Keratinocyte (primary cell): Measurements from ENCODE around the gene ZBTB48. TPM values are rescaled to one million over a fixed set of nuclear protein-coding genes. Genes with fewer than 3 reads are reported as not detected.

Source experiments
- DNase-seq: peaks from one replicate; pipeline ENCODE4 v3.0.0-alpha.2; 2011; ENCODE audit warnings: low read depth, missing footprints, low spot score
- FAIRE-seq: peaks from 2 replicates; lab custom pipeline; 2011; peaks lifted over from hg19 to GRCh38; lab: Jason Lieb, UNC
- H2AFZ ChIP-seq: 2 replicates; pipeline ENCODE4 v1.6.0; 2012; ENCODE audit warnings: low read length, control low read depth, inconsistent platforms; ENCODE audit not compliant: control insufficient read depth
- H3K27ac ChIP-seq: 2 replicates; pipeline ENCODE4 v1.5.1; 2011; ENCODE audit warnings: low read length; ENCODE audit not compliant: control insufficient read depth, insufficient read depth
- H3K27me3 ChIP-seq: 3 replicates; pipeline ENCODE4 v1.6.0; 2011; ENCODE audit warnings: low read length; ENCODE audit not compliant: control insufficient read depth, insufficient read depth; ENCODE audit errors: extremely low read depth
- H3K36me3 ChIP-seq, 2 experiments: 2 replicates in 1 of 2; 3 replicates in 1 of 2; pipeline ENCODE4 v1.5.1; 2011; ENCODE audit warnings: low read length in 2 of 2, mild to moderate bottlenecking in 1 of 2; ENCODE audit not compliant: control insufficient read depth in 2 of 2, insufficient read depth in 2 of 2; ENCODE audit errors: extremely low read depth in 1 of 2
- H3K4me1 ChIP-seq: 3 replicates; pipeline ENCODE4 v1.5.1; 2011; ENCODE audit warnings: low read length; ENCODE audit not compliant: control insufficient read depth, insufficient read depth; ENCODE audit errors: extremely low read depth
- H3K4me2 ChIP-seq: 3 replicates; pipeline ENCODE4 v1.6.0; 2011; ENCODE audit warnings: low read depth, low read length; ENCODE audit not compliant: control insufficient read depth, insufficient read depth; ENCODE audit errors: extremely low read depth
- H3K4me3 ChIP-seq, 3 experiments: fragments of 200-600 bp in 1 of 3; sonication (generic) in 1 of 3; 2 replicates in 2 of 3; 3 replicates in 1 of 3; pipeline ENCODE4 v1.5.1; 2011 to 2016; ENCODE audit warnings: low read length in 3 of 3, mild to moderate bottlenecking in 3 of 3, control low read depth in 2 of 3, inconsistent platforms in 1 of 3, low read depth in 1 of 3, mixed read lengths in 1 of 3, mixed run types in 1 of 3, moderate library complexity in 1 of 3; ENCODE audit not compliant: control insufficient read depth in 2 of 3, insufficient read depth in 2 of 3; ENCODE audit errors: extremely low read depth in 1 of 3
- H3K79me2 ChIP-seq: 2 replicates; pipeline ENCODE4 v1.6.0; 2012; ENCODE audit warnings: low read length; ENCODE audit not compliant: control insufficient read depth, insufficient read depth
- H3K9ac ChIP-seq: 3 replicates; pipeline ENCODE4 v1.6.0; 2011; ENCODE audit warnings: low read length; ENCODE audit not compliant: control insufficient read depth, insufficient read depth; ENCODE audit errors: extremely low read depth
- H3K9me1 ChIP-seq: 3 replicates; pipeline ENCODE4 v1.6.0; 2011; ENCODE audit warnings: low read length; ENCODE audit not compliant: control insufficient read depth, insufficient read depth; ENCODE audit errors: extremely low read depth
- H3K9me3 ChIP-seq: 2 replicates; pipeline ENCODE4 v1.5.1; 2012; ENCODE audit warnings: low read depth, low read length; ENCODE audit not compliant: control insufficient read depth
- H4K20me1 ChIP-seq: 3 replicates; pipeline ENCODE4 v1.6.0; 2011; ENCODE audit warnings: low read length; ENCODE audit not compliant: control insufficient read depth, insufficient read depth; ENCODE audit errors: extremely low read depth
- EZH2 ChIP-seq: IDR thresholded peaks from one replicate; pipeline ENCODE4 v1.6.1; 2012; ENCODE audit warnings: inconsistent platforms, mild to moderate bottlenecking, low read length, moderate library complexity
- dilution Hi-C: fragments of 300-500 bp; cut with MboI; formaldehyde crosslinking; loops from one replicate; pipeline ENCODE4 v1.7.0; 2020; ENCODE audit warnings: low sequenced_read_pairs; ENCODE audit not compliant: extremely low pct_ligation_motif_present
- polyA plus RNA-seq, 5 experiments: library from polyadenylated mRNA; depleted of rRNA in 3 of 5; stranded (reverse) in 3 of 5; stranded (forward) in 1 of 5; unstranded in 1 of 5; fragments of >200 nt; gene quantifications; 1 replicate in 1 of 5; 2 replicates in 3 of 5; 3 replicates in 1 of 5; pipeline versions ENCODE4 v1.2.1 to v1.2.3, GENCODE V29; 2011 to 2012; ENCODE audit warnings: missing spikeins in 2 of 5, low read depth in 1 of 5, low replicate concordance in 1 of 5
- TF ChIP-seq, protein P1 (sequence below), 3 experiments: IDR thresholded peaks in 1 of 3; conservative IDR thresholded peaks in 1 of 3; optimal IDR thresholded peaks in 1 of 3; 2 replicates in 2 of 3; 3 replicates in 1 of 3; pipeline versions ENCODE3 to v1.5.1; 2011; ENCODE audit warnings: low read length in 3 of 3, mild to moderate bottlenecking in 3 of 3, moderate library complexity in 2 of 3, control low read depth in 1 of 3, inconsistent platforms in 1 of 3; ENCODE audit not compliant: insufficient read depth in 2 of 3; ENCODE audit errors: extremely low read depth in 1 of 3

Gene ZBTB48
- polyA plus RNA-seq, 1 donor (not counting 4 experiments of a cell fraction or from before 2014, with no cell fraction given), result 10.9 TPM

DNA sequence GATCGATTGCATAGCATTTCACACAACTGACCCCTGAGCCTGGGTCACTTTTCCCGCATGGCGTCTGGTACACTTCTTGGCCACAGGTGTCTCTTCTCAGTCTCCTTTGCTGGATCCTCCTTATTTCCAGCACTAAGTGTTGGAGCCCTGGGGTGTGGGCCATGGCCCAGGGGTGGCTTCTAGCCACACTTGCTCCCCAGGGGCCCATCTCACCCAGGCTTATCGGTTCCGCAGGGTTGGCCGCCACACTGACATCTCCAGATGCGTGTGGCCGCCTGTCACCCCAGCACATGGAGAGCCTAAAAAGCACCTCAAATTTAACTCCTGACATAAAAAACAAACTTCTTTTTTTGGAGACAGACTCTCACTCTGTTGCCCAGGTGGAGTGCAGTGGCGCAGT is 47.2 kb downstream of the ZBTB48 start:
- Histone ChIP-seq H3K4me3 (no peak overlapping the region), H3K9me1 (no peaks in the 10 kb centered on the region), H3K4me2 (no peak overlapping the region), H3K9ac (no peak overlapping the region), H3K36me3 (peaks cover 12 to 17% of the 10 kb centered on the region in 2 experiments), H3K9me3 (no peaks in the 10 kb centered on the region), H3K79me2 (peaks cover 27% of the 10 kb centered on the region), H4K20me1 (no peaks in the 10 kb centered on the region), H3K27ac (no peak overlapping the region), H2AFZ (no peak overlapping the region), H3K4me1 (peaks cover 11% of the 10 kb centered on the region), H3K27me3 (no peaks in the 10 kb centered on the region)
- no peak for DNase-seq
- FAIRE-seq, result no peak
- TF ChIP-seq, protein P1, sequence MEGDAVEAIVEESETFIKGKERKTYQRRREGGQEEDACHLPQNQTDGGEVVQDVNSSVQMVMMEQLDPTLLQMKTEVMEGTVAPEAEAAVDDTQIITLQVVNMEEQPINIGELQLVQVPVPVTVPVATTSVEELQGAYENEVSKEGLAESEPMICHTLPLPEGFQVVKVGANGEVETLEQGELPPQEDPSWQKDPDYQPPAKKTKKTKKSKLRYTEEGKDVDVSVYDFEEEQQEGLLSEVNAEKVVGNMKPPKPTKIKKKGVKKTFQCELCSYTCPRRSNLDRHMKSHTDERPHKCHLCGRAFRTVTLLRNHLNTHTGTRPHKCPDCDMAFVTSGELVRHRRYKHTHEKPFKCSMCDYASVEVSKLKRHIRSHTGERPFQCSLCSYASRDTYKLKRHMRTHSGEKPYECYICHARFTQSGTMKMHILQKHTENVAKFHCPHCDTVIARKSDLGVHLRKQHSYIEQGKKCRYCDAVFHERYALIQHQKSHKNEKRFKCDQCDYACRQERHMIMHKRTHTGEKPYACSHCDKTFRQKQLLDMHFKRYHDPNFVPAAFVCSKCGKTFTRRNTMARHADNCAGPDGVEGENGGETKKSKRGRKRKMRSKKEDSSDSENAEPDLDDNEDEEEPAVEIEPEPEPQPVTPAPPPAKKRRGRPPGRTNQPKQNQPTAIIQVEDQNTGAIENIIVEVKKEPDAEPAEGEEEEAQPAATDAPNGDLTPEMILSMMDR (optimal IDR thresholded peaks at IDR 0.05 in 1 of 3, IDR thresholded peaks at IDR 0.05 in 1 of 3, conservative IDR thresholded peaks at IDR 0.05 in 1 of 3; ENCODE audit: extremely low read depth in 1 of 3, insufficient read depth in 2 of 3, low read length in 3 of 3), result no peak
- TF ChIP-seq EZH2, result no peak
- dilution Hi-C loops, result no loop called here

DNA sequence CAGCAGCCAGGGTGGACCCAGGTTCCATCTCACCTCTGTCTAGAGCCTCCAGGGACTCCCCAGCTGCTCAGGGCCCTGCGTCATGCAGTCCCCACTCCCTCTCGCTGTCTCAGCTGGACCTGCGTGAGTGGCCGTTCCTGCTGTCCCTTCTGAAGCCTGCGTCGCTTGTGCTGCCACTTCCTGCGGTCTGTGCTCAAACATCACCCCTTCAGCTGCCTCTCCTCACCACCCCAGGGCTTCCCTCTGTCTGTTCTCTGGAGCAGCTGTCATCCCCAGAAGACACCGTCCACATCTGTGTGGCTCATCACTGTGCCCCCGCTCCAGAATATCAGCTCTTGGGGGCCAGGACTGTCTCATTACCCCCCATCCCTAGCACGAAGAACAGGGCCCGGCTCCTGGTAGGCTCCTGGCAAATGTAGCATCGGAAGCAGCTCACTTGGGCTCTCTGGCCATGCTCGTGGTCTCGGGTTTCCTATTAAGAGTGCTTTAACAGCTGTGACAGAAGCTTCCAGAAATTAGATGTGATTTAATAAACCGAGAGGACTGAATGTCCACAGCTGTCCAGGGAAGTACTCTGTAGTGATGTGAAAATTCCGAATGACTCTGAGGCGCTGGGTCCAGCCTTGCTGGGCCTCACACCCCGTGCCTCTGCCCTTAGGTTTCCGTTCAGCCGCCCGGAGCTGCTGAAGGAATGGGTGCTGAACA is 48.2 kb downstream of the ZBTB48 start:
- Histone ChIP-seq H3K27ac (no peak overlapping the region), H2AFZ (no peak overlapping the region), H3K4me1 (peaks cover 11% of the 10 kb centered on the region), H4K20me1 (no peaks in the 10 kb centered on the region), H3K9me1 (no peaks in the 10 kb centered on the region), H3K4me2 (no peak overlapping the region), H3K79me2 (peaks cover 24% of the 10 kb centered on the region), H3K4me3 (no peak overlapping the region), H3K36me3 (peaks cover 9 to 18% of the 10 kb centered on the region in 2 experiments), H3K9me3 (no peaks in the 10 kb centered on the region), H3K27me3 (no peaks in the 10 kb centered on the region), H3K9ac (no peak overlapping the region)
- dilution Hi-C loops, result no loop called here
- FAIRE-seq (no peak), DNase-seq (no peak)
- no peak for TF ChIP-seq EZH2
- TF ChIP-seq, protein P1 (optimal IDR thresholded peaks at IDR 0.05 in 1 of 3, IDR thresholded peaks at IDR 0.05 in 1 of 3, conservative IDR thresholded peaks at IDR 0.05 in 1 of 3; ENCODE audit: extremely low read depth in 1 of 3, insufficient read depth in 2 of 3, low read length in 3 of 3), result no peak
